Measurements from ENCODE around the gene MGAT3.

The MGAT3 gene

DNA sequence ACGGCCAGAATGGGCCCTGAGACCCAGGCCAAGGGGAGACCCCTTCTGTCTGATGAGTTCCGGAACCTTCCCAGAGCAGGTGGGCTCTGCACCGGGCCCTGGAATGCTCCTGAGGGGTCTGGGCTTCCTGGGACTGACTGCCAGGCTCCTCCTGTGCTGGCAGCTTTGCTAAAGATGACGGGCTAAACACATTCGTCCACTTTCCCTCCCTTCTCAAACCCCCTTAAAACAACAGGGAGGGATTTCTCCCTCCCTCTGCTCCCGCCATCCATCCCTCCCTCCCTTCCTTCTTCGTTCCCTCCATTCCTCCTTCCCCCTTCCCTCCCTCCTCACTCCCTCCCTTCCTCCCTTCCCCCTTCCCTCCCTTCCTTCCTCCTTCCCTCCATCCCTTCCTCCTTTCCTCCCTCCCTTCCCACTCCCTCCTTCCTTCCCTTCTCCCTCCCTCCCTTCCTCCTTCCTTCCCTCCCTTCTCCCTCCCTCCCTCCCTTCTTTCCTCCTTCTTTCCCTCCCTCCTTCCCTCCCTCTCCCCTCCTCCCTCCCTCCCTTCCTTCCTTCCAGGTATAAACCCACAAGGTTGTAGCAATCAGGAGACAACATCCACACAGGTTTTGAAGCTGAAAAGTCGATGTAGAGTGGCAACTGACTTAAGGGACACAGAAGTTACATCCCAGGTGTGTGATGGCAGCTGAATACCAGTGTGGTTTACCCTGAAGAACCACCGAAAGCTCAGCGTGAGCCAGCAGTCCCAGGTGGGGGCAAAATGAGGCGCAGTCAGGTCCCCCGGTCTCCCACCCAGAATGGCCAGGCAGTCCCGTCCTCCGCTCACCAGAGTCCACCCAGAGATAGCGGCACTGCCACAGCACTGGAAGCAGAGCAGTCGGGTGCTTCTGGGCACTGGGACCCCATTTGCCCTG lies 18.8 kb upstream of the MGAT3 start:
- peak; percentile 61 for DNase-seq (ENCODE audit: low read depth)
- TF ChIP-seq, protein P1, sequence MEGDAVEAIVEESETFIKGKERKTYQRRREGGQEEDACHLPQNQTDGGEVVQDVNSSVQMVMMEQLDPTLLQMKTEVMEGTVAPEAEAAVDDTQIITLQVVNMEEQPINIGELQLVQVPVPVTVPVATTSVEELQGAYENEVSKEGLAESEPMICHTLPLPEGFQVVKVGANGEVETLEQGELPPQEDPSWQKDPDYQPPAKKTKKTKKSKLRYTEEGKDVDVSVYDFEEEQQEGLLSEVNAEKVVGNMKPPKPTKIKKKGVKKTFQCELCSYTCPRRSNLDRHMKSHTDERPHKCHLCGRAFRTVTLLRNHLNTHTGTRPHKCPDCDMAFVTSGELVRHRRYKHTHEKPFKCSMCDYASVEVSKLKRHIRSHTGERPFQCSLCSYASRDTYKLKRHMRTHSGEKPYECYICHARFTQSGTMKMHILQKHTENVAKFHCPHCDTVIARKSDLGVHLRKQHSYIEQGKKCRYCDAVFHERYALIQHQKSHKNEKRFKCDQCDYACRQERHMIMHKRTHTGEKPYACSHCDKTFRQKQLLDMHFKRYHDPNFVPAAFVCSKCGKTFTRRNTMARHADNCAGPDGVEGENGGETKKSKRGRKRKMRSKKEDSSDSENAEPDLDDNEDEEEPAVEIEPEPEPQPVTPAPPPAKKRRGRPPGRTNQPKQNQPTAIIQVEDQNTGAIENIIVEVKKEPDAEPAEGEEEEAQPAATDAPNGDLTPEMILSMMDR (IDR thresholded peaks at IDR 0.05; ENCODE audit: insufficient read depth, low read depth, low read length, missing control alignments), result no peak
- H3K4me3 ChIP-seq (ENCODE audit: low read depth, low read length), result peak overlapping the region; percentile 1

- H3K4me3 ChIP-seq (ENCODE audit: low read depth, low read length), result no peak overlapping the region
- DNase-seq (ENCODE audit: low read depth), result no peak
Observed at GRCh38 chr22:39439170-39439569, 17.6 kb upstream of the MGAT3 start.

DNA sequence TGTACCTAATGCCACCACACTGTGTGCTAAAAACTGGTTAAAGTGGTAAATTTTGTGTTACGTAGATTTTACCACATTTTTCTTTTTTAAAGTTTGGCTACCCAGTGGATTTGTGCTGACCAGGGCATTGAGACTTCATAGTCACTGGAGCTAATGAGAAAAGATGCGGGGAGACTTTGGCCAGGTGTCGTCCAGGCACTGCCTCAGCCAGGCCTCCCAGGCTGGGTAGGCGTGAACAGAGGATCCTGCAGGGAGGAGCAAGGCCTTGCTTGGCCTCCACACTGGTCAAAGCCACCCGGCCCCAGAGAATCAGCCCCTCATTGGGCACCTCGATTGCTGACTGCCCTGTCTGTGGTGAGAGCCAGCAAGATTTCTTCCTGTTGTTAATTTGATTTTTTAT lies 13.4 kb upstream of the MGAT3 start:
- H3K4me3 ChIP-seq (ENCODE audit: low read depth, low read length), result no peak overlapping the region
- no peak for DNase-seq (ENCODE audit: low read depth)
- TF ChIP-seq, protein P1 (IDR thresholded peaks at IDR 0.05; ENCODE audit: insufficient read depth, low read depth, low read length, missing control alignments), result no peak

More at GRCh38 chr22:39439170-39439569, 17.6 kb upstream of the MGAT3 start:
- TF ChIP-seq, protein P1 (IDR thresholded peaks at IDR 0.05; ENCODE audit: insufficient read depth, low read depth, low read length, missing control alignments), result no peak

- TF ChIP-seq, protein P1 (IDR thresholded peaks at IDR 0.05; ENCODE audit: insufficient read depth, low read depth, low read length, missing control alignments), result no peak
- H3K4me3 ChIP-seq (ENCODE audit: low read depth, low read length), result no peak overlapping the region
- DNase-seq (ENCODE audit: low read depth), result no peak
Observed at GRCh38 chr22:39444247-39444800, 12.5 kb upstream of the MGAT3 start.

DNA sequence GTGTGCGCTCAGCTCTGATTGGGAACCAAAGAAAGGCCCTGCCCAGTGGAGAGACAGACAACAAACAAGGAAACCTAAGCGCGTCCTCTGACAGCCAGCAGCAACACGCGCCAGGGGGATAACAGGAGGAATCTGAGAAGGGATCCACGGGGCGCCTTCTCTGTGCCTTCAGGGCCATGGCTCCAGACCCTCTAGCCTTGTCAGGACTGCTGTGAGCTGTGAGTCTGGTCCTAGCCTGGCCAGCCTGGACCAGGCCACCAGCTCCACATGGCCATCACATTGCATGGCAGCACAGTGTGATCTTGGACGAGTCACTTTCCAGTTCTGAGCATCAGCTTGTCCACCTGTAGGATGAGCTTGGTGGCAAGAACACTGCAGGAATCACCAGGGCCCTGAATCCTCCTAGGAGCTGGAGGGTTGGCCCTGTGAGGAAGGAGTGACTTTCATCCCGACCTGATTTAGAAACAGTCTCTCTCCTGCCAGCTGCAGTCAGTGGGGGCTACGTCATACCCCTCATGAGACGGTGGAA lies 11.8 kb upstream of the MGAT3 start:
- TF ChIP-seq, protein P1 (IDR thresholded peaks at IDR 0.05; ENCODE audit: insufficient read depth, low read depth, low read length, missing control alignments), result no peak
- no peak overlapping the region for H3K4me3 ChIP-seq (ENCODE audit: low read depth, low read length)
- DNase-seq (ENCODE audit: low read depth), result no peak

GRCh38 chr22:39445678-39446077 lies 11.1 kb upstream of the MGAT3 start:
- DNase-seq (ENCODE audit: low read depth), result no peak
- TF ChIP-seq, protein P1 (IDR thresholded peaks at IDR 0.05; ENCODE audit: insufficient read depth, low read depth, low read length, missing control alignments), result no peak
- no peak overlapping the region for H3K4me3 ChIP-seq (ENCODE audit: low read depth, low read length)

Data from GM12865 (cell line).